Hepatocyte (in vitro differentiated cells): Measurements from ENCODE around the gene NANOGP8.

ENCODE experiments used
- CTCF ChIP-seq: fragments of 200-600 bp; sonication (generic); IDR thresholded peaks from 2 replicates; pipeline ENCODE4 v1.5.1; 2016; ENCODE audit warnings: antibody characterized with exemption, mild to moderate bottlenecking; ENCODE audit not compliant: poor library complexity
- EZH2 ChIP-seq: fragments of 200-600 bp; sonication (generic); IDR thresholded peaks from 2 replicates; pipeline ENCODE4 v1.6.1; 2016; ENCODE audit warnings: antibody characterized with exemption, mild to moderate bottlenecking, borderline replicate concordance

DNA sequence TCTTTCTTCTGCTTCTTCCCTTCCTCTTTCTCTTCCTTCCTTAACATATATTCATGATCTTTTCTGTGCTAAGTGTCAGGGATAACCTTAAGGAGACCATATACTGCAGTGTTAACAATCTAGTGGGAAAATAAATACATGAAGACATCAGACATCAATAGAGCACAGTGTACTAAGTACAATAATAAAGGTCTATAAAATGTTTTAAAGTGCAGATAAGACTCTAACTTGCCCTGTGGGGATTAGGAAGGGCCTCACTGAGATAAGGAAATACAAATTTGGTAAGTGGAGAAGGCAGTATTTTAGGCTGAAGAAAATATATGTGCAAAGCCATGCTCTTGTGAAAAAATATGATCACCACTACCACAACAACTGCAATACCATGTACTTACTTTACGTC is 49.2 kb upstream of the NANOGP8 start:
- TF ChIP-seq CTCF (no peak), EZH2 (no peak)
